Gastrocnemius medialis (tissue), 4 donors: Measurements from ENCODE around the gene SLC5A2. TPM values are rescaled to one million over a fixed set of nuclear protein-coding genes. Genes with fewer than 3 reads are reported as not detected.

Source experiments
- ATAC-seq, 2 donors: fragments of 150-250 bp; one replicate each; pipeline ENCODE4 v1.9.1; 2016
- DNase-seq, 2 donors: peaks; one replicate each; pipeline ENCODE4 v3.0.0-alpha.2; 2019
- H3K27ac ChIP-seq, 4 donors: fragments of 200-600 bp; sonication (generic); 1 replicate in 1 of 4; 2 replicates in 3 of 4; pipeline ENCODE4 v1.5.1; 2016 to 2018; ENCODE audit warnings: mild to moderate bottlenecking in 2 of 4, moderate library complexity in 1 of 4
- H3K27me3 ChIP-seq, 3 donors: fragments of 200-600 bp; sonication (generic) in 2 of 3; 1 replicate in 1 of 3; 2 replicates in 2 of 3; pipeline versions ENCODE4 v1.5.1 to v1.6.0; 2016 to 2019; ENCODE audit warnings: mild to moderate bottlenecking in 1 of 3, moderate library complexity in 1 of 3
- H3K36me3 ChIP-seq, 2 donors: fragments of 200-600 bp; sonication (generic) in 1 of 2; one replicate each; pipeline ENCODE4 v1.5.1; 2017 to 2018
- H3K4me1 ChIP-seq, 2 donors: fragments of 200-600 bp; sonication (generic) in 1 of 2; one replicate each; pipeline ENCODE4 v1.5.1; 2016 to 2017; ENCODE audit warnings: mild to moderate bottlenecking in 2 of 2
- H3K4me3 ChIP-seq, 4 donors: fragments of 200-600 bp; sonication (generic) in 3 of 4; 1 replicate in 1 of 4; 2 replicates in 3 of 4; pipeline ENCODE4 v1.5.1; 2016 to 2019; ENCODE audit warnings: mild to moderate bottlenecking in 2 of 4
- H3K9me3 ChIP-seq, 3 donors: fragments of 200-600 bp; sonication (generic) in 2 of 3; 1 replicate in 1 of 3; 2 replicates in 2 of 3; pipeline ENCODE4 v1.5.1; 2016 to 2019
- POLR2A ChIP-seq, 2 donors: fragments of 450-650 bp; IDR thresholded peaks; one replicate each; pipeline ENCODE4 v1.6.1; 2017; ENCODE audit warnings: antibody characterized with exemption in 2 of 2, mild to moderate bottlenecking in 2 of 2, moderate library complexity in 2 of 2
- in situ Hi-C, 4 donors: fragments of 200-750 bp; cut with MboI; loops; one replicate each; pipeline versions ENCODE4 v1.15.0 to v1.8.0; 2017; ENCODE audit warnings: low sequenced_read_pairs in 4 of 4
- intact Hi-C: fragments of 100-400 bp; cut with DNase I; formaldehyde crosslinking; loops from one replicate; pipeline ENCODE4 v1.15.1; 2023; ENCODE audit warnings: low total_unique reads
- total RNA-seq, 4 donors: library from RNA; depleted of rRNA; stranded (reverse); fragments of >200 nt; gene quantifications; one replicate each; pipeline versions ENCODE4 v1.1.0 to v1.2.3, GENCODE V29; 2016
- TF ChIP-seq, protein P1 (sequence below), 5 experiments: fragments of 450-650 bp in 3 of 5; fragments of 200-600 bp in 2 of 5; sonication (generic) in 2 of 5; IDR thresholded peaks in 4 of 5; conservative IDR thresholded peaks in 1 of 5; 1 replicate in 4 of 5; 2 replicates in 1 of 5; pipeline ENCODE4 v1.5.1; 2016 to 2019; ENCODE audit warnings: antibody characterized with exemption in 5 of 5, mild to moderate bottlenecking in 3 of 5, moderate library complexity in 3 of 5

The SLC5A2 gene
- total RNA-seq, 4 donors from 2014 or later: not detected

DNA sequence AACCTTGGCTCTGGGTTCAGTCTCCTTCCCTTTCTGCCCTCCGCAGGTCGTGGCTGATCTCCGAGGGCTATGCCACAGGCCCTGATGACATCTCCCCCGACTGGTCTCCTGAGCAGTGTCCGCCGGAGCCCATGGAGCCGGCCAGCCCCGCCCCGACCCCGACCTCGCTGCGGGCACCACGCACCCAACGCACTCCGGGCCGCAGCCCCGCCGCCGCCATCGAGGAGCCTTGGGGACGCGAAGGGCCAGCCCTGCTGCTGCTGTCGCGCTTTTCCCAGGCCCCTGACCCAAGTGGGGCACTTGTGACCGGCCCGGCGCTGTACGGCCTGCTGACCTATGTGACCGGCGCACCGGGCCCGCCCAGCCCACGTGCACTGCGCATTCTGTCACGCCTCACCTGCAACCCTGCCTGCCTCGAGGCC lies 18.6 kb upstream of the SLC5A2 start:
- Histone ChIP-seq H3K4me1 (peaks cover 14 to 15% of the 10 kb centered on the region in 2 donors), H3K9me3 (no peaks in the 10 kb centered on the region), H3K36me3 (peaks cover 0 to 57% of the 10 kb centered on the region in 2 donors), H3K4me3 (no peak overlapping the region), H3K27ac (no peak overlapping the region), H3K27me3 (no peaks in the 10 kb centered on the region)
- intact Hi-C loops: no loop called here
- no peak for DNase-seq
- no peak for TF ChIP-seq POLR2A (IDR thresholded peaks at IDR 0.05)
- TF ChIP-seq, protein P1, sequence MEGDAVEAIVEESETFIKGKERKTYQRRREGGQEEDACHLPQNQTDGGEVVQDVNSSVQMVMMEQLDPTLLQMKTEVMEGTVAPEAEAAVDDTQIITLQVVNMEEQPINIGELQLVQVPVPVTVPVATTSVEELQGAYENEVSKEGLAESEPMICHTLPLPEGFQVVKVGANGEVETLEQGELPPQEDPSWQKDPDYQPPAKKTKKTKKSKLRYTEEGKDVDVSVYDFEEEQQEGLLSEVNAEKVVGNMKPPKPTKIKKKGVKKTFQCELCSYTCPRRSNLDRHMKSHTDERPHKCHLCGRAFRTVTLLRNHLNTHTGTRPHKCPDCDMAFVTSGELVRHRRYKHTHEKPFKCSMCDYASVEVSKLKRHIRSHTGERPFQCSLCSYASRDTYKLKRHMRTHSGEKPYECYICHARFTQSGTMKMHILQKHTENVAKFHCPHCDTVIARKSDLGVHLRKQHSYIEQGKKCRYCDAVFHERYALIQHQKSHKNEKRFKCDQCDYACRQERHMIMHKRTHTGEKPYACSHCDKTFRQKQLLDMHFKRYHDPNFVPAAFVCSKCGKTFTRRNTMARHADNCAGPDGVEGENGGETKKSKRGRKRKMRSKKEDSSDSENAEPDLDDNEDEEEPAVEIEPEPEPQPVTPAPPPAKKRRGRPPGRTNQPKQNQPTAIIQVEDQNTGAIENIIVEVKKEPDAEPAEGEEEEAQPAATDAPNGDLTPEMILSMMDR (IDR thresholded peaks at IDR 0.05 in 4 of 5, conservative IDR thresholded peaks at IDR 0.05 in 1 of 5): no peak
- in situ Hi-C loops: no loop called here
- ATAC-seq: no peak

- peaks cover 0 to 57% of the 10 kb centered on the region in 2 donors for H3K36me3 ChIP-seq
- intact Hi-C loops (no loop called here), in situ Hi-C loops (no loop called here)
Measured at GRCh38 chr16:31464781-31465260, 18.1 kb upstream of the SLC5A2 start.

DNA sequence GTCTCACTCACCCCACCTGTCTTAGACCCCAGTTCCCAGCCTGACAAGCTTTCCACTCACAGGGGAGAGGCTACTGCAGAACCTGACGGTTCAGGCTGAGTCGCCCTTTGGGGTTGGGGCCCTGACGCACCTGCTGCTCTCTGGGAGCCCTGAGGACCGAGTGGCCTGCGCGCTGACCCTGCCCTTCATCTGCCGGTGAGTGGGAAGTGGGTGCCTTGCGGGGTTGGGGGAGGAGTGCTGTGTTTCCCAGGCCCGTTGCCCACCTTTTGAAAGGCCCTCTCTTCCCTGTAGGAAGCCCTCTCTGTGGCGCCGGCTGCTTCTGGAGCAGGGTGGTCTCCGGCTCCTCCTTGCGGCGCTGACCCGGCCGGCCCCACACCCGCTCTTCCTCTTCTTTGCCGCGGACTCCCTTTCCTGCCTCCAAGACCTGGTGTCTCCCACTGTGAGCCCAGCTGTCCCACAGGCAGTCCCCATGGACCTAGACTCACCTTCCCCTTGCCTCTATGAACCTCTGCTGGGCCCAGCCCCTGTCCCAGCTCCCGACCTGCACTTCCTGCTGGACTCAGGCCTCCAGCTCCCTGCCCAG lies 17.0 kb upstream of the SLC5A2 start:
- intact Hi-C loops: no loop called here
- H3K27ac ChIP-seq: no peak overlapping the region
- no peak overlapping the region for H3K4me3 ChIP-seq
- peaks cover 0 to 57% of the 10 kb centered on the region in 2 donors for H3K36me3 ChIP-seq
- H3K9me3 ChIP-seq: no peaks in the 10 kb centered on the region
- DNase-seq (no peak), ATAC-seq (no peak)
- no peak for TF ChIP-seq POLR2A (IDR thresholded peaks at IDR 0.05)
- TF ChIP-seq, protein P1 (IDR thresholded peaks at IDR 0.05 in 4 of 5, conservative IDR thresholded peaks at IDR 0.05 in 1 of 5): no peak
- H3K27me3 ChIP-seq: no peaks in the 10 kb centered on the region
- peaks cover 5 to 6% of the 10 kb centered on the region in 2 donors for H3K4me1 ChIP-seq
- in situ Hi-C loops: no loop called here

More at GRCh38 chr16:31464781-31465260, 18.1 kb upstream of the SLC5A2 start:
- TF ChIP-seq, protein P1 (IDR thresholded peaks at IDR 0.05 in 4 of 5, conservative IDR thresholded peaks at IDR 0.05 in 1 of 5): no peak
- no peak for TF ChIP-seq POLR2A (IDR thresholded peaks at IDR 0.05)
- no peaks in the 10 kb centered on the region for H3K9me3 ChIP-seq
- ATAC-seq: no peak
- H3K4me3 ChIP-seq: no peak overlapping the region
- no peak for DNase-seq
- H3K4me1 ChIP-seq: peaks cover 14 to 15% of the 10 kb centered on the region in 2 donors
- no peaks in the 10 kb centered on the region for H3K27me3 ChIP-seq
- H3K27ac ChIP-seq: no peak overlapping the region

DNA sequence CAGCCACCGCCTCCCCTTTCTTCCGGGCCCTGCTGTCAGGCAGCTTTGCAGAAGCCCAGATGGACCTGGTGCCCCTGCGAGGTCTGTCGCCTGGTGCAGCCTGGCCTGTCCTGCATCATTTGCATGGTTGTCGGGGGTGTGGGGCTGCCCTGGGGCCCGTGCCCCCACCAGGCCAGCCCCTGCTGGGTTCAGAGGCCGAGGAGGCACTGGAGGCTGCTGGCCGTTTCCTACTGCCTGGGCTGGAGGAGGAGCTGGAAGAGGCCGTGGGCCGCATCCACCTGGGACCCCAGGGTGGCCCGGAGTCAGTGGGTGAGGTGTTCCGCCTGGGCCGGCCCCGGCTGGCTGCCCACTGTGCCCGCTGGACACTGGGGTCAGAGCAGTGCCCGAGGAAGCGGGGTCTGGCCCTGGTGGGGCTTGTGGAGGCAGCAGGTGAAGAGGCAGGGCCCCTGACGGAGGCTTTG lies 16.5 kb upstream of the SLC5A2 start:
- in situ Hi-C loops: no loop called here
- peaks cover 0 to 5% of the 10 kb centered on the region in 2 donors for H3K4me1 ChIP-seq
- no peak overlapping the region for H3K27ac ChIP-seq
- intact Hi-C loops: no loop called here
- H3K4me3 ChIP-seq: no peak overlapping the region
- DNase-seq: no peak
- no peaks in the 10 kb centered on the region for H3K9me3 ChIP-seq
- no peak for TF ChIP-seq POLR2A (IDR thresholded peaks at IDR 0.05)
- TF ChIP-seq, protein P1 (IDR thresholded peaks at IDR 0.05 in 4 of 5, conservative IDR thresholded peaks at IDR 0.05 in 1 of 5): no peak
- ATAC-seq: no peak
- H3K36me3 ChIP-seq: peaks cover 0 to 57% of the 10 kb centered on the region in 2 donors
- no peaks in the 10 kb centered on the region for H3K27me3 ChIP-seq
